ENCODE results near the gene TMEM127.

Gene TMEM127

GRCh38 chr2:96205888-96206287 lies 59.9 kb downstream of the TMEM127 start:
- DNase-seq (ENCODE audit: low read depth in 2 of 2): no peak

GRCh38 chr2:96204836-96205624 lies 60.8 kb downstream of the TMEM127 start:
- no peak for DNase-seq (ENCODE audit: low read depth in 2 of 2)

GRCh38 chr2:96203130-96204028 lies 62.4 kb downstream of the TMEM127 start:
- no peak for DNase-seq (ENCODE audit: low read depth in 2 of 2)

- DNase-seq (ENCODE audit: low read depth in 2 of 2): no peak
These were observed 63.5 kb downstream of the TMEM127 start for GRCh38 chr2:96202152-96202854.

GRCh38 chr2:96201338-96201737 lies 64.5 kb downstream of the TMEM127 start:
- no peak for DNase-seq (ENCODE audit: low read depth in 2 of 2)

GRCh38 chr2:96198921-96199320 lies 66.9 kb downstream of the TMEM127 start:
- DNase-seq (ENCODE audit: low read depth in 2 of 2): no peak
